ENCODE results near the gene JPT1.
"Not testable (repeated sequence)": the region's sequence is repeated elsewhere in the genome, so short reads cannot be mapped to it uniquely, and the experiment has no call there.

Gene JPT1

GRCh38 chr17:75130059-75130631 lies 24.2 kb downstream of the JPT1 start:
- DNase-seq (ENCODE audit: low spot score): no peak

- DNase-seq (ENCODE audit: low spot score): no peak
Observed at GRCh38 chr17:75129576-75129975, 24.7 kb downstream of the JPT1 start.

GRCh38 chr17:75128694-75129505 lies 25.4 kb downstream of the JPT1 start:
- DNase-seq (ENCODE audit: low spot score): no peak

- DNase-seq (ENCODE audit: low spot score): not testable (repeated sequence)
Observed at GRCh38 chr17:75127936-75128335, 26.4 kb downstream of the JPT1 start.

DNA sequence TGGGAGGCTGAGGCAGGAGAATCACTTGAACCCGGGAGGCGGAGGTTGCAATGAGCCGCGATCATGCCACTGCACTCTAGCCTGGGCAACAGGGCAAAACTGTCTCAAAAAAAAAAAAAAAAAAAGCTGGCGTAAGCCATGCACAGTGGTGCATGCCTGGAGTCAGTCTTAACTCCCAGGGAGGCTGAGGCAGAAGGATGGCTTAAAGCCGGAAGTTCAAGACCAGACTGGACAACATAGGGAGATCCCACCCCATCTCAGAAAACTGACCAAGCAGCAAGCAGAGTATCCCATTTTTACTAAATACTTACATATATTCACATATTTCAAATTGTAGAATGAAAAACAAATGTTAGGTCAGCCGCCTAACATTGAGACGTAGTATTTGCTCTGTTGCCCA lies 27.4 kb downstream of the JPT1 start:
- DNase-seq (ENCODE audit: low spot score): no peak

- DNase-seq (ENCODE audit: low spot score): no peak
Observed at GRCh38 chr17:75125984-75126383, 28.3 kb downstream of the JPT1 start.

- DNase-seq (ENCODE audit: low spot score): no peak
Observed at GRCh38 chr17:75124819-75125162, 29.5 kb downstream of the JPT1 start.

- DNase-seq (ENCODE audit: low spot score): peak; percentile 78
Observed at GRCh38 chr17:75124041-75124818, 30.1 kb downstream of the JPT1 start.

DNA sequence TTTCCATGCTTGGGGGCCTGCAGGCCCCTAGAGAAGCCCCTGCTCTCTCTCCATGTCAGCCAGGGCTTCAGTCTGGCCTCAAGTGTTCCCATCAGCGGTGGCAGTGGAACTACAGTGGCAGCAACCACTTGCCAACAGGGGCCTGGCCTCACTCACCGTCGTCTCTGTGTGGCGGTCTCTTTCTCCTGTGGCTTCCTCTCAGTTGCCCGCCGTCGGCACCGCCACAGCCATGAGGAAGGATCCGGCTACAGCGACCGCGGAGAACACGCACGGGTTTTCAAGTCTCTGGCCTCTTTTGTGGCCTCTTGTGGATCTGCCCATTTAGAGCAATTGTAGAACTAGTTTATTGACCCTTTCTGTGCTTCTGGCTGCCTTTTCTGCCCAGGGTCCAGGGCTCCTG lies 36.0 kb downstream of the JPT1 start:
- DNase-seq (ENCODE audit: low spot score): no peak

DNA sequence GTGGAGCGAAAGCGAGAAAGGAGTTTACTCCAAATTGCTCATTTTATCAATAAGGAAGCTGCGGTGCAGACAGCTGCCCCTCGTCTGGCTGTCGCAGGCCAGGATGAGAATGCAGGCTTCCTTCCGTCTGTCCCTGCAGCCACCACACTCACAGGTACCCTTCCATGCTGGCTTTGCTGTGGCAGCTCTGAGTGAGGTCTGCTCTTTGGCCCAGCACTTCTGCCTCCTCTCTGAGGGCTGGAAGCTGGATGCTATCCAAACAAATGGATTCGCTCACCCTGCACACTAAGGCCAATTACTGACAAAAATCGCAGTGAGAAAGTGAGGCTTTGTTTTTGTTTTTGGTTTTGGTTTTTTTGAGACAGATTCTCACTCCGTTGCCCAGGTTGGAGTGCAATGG lies 37.6 kb downstream of the JPT1 start:
- DNase-seq (ENCODE audit: low spot score): no peak

DNA sequence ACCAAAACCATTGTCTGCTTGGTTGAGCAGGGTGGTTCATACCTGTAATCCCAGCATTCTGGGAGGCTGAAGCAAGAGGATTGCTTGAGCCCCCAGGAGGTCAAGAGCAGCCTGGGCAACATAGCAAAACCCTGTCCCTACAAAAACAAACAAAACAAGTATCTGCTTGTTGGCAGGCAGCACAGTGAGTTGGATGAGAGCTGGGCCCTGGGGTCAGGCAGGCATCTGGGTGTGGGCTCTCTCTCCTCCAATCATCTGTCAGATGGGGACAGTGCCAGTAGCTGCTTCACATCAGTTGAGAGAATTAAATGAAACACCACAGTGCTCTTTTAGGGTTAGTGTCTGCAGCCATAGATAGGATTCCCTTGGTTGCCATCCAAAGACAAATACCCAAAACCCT lies 38.8 kb downstream of the JPT1 start:
- DNase-seq (ENCODE audit: low spot score): no peak

DNA sequence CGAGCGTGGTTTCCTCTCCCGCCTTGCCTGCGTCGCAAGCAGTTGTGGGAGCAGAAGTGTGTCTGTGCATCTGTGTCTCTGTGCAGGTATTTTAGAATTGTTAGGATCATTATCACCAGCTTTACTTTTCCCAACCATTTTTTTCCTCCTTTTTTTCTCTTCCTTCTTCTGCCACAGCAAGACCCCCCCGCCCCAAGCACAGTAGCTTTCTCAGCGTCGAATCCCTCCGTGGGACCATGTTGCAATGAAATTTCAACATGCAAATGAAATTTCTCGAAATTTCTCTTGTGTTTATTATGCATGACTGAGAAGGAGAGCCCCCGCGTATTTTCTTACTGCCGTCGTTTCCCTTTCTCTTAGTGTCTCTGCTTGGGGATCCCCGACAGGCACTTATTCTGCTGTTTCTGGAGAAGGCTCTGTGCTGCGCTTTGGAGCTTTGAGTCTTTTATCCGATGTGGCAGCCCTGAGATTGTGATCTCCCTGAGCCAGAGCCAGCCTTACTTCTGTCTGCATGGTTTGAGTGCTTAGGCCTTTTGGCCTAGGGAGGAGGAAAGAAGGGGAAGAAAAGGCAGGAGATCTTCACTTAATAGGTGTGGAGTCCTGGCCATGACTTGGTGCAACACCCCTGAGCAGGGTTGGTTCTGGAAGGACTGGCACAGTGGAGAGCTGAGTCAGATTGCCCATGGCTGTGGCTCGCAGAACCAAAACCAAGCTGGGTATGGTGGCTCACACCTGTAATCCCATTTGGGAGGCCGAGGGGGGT lies 39.6 kb downstream of the JPT1 start:
- no peak for DNase-seq (ENCODE audit: low spot score)

DNA sequence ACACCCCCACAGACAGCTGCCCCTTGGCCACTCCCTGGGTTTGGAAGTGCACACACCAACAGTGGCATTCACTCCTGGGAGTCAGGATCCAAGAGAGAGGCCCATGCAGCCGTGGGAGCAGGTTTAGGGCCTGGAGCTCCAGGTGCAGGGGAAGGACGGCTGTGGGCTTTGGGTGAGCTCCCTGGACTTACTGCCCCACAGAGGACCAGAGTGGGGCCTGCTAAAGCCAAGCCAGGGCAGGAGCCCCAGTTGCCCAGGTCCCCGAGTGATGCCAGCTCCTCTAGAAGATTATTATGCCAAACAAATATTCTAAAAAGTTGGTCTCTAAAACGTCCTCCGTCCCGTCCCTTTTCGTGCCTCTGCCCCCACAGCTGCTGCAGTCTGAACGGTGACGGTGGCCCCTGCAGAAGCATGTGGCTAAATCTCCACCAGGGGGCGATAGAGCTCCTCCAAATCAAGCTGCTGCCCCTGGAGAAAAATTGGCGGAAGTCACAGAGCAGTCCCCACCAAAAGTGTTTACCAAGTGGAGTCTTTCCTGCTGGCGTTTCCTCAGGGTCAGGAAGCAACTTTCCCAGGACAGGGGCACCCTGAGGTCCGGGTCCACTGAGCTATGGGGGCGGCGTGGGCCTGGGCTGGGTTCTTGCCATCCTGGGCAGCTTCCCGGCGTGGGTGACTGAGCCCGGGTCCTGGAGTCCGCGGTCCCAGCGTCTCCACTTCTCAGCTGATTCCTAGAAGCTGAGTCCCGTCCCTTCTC lies 40.3 kb downstream of the JPT1 start:
- DNase-seq (ENCODE audit: low spot score): peak; percentile 93

DNA sequence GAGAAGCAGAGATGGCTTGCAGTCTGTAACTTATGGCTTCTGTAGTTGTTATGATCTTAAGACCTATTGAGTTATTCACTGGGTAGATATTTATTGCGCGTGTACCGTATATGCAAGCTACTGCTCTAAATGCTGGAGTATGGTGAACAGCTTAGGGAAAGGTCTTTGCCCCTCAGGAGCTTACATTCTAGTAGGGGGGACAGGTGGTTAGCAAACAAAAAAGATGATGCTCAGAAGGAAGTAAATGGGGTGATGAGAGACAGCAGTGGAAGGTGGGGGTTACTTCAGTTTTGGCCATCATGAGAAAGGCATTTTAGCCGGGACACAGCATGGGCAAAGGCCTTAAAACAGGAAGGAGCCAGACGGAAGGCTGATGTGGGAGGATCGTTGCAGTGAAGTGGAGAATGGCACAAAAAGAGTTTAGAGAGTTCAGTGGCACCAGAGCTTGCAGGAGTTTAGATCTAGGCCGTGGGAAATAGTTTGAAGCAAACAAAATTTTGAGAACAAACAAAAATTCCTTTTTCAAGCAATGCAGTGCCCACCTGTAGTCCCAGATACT lies 42.5 kb downstream of the JPT1 start:
- DNase-seq (ENCODE audit: low spot score): no peak

DNA sequence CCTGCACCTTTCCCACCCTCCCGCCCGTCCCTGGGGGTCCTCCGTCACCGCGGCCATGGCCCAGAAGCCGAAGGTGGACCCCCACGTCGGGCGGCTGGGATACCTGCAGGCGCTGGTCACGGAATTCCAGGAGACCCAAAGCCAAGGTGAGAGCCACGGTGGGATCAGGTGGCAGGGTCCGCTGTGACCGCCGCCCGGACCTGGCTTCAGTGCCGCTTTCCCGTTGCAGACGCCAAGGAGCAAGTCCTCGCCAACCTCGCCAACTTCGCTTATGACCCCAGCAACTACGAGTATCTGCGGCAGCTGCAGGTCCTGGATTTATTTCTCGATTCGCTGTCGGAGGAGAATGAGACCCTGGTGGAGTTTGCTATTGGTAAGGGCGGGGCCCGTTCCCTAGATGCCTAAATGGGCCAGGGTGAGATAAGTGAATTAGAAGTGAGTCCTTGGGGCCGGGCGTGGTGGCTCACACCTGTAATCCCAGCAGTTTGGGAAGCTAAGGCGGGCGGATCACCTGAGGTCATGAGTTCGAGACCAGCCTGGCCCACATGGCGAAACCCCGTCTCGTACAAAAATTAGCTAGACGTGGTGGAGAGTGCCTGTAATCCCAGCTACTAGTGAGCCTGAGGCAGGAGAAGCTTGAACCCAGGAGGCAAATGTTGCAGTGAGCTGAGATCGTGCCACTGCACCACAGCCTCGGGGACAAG lies 43.9 kb downstream of the JPT1 start:
- DNase-seq (ENCODE audit: low spot score): no peak

- peak; percentile 91 for DNase-seq (ENCODE audit: low spot score)
Observed at GRCh38 chr17:75109407-75110233, 44.7 kb downstream of the JPT1 start, which contains the start of gene ARMC7. TSS of gene ARMC7 (plus strand) at chr17:75109969. CDS start at chr17:75110289, 320 bp downstream.

DNA sequence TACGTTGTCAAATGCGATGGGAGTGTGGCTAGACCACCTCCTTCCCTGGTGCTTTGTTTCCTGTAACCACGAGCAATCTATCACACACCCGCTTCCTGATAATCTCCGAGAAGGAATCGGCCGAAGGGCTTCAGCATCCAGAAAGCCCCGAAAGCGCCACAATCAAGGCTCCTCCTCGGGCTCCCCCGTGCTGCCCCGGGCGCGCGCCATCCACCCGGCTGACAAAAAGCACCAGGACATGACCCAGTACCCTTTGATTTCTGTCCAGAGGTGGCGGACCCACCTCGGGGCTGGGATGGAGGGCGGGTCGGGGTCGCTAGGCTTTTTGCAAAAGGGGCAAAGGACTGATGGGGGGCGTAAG lies 45.3 kb downstream of the JPT1 start:
- no peak for DNase-seq (ENCODE audit: low spot score)

DNA sequence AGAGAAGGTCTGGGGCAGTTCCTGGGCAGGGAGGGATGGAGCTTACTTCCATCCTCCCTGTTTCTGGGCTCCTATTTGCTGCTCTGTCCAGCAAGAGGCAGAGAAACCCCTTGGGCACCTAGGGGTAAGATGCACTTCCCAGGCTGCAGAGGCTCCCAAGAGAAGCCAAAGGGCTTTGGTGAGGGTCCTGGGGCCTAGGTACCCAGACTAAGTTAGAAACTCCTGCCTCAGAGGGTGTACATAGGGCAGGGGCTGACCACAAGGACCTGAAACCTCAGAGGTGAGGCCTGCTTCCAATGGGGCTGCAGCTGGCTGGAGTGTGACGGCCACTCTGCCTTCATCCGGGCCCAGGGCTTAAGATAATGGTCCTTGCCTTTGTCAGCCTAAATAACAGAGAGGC lies 46.1 kb downstream of the JPT1 start:
- no peak for DNase-seq (ENCODE audit: low spot score)

GRCh38 chr17:75105126-75106080 lies 48.9 kb downstream of the JPT1 start:
- DNase-seq (ENCODE audit: low spot score): no peak

Data from CD4-positive, alpha-beta T cell treated with Interleukin-15 for 4 hours (primary cell).